Type B pancreatic cell (in vitro differentiated cells): ENCODE measurements around the gene DOCK2. TPM values are rescaled to one million over a fixed set of nuclear protein-coding genes. Genes with fewer than 3 reads are reported as not detected.

ENCODE experiments used
- DNase-seq: peaks from one replicate; pipeline ENCODE4 v3.0.0; 2021; ENCODE audit warnings: mixed read lengths; ENCODE audit not compliant: unreplicated experiment; ENCODE audit errors: extremely low spot score
- H3K27ac Mint-ChIP-seq: 2 replicates; pipeline ENCODE4 v1.8.0; 2021; ENCODE audit warnings: mild to moderate bottlenecking, mixed read lengths
- H3K27me3 Mint-ChIP-seq: 2 replicates; pipeline ENCODE4 v1.8.0; 2021; ENCODE audit warnings: mixed read lengths
- H3K36me3 Mint-ChIP-seq: 2 replicates; pipeline ENCODE4 v1.8.0; 2021; ENCODE audit warnings: mixed read lengths
- H3K4me1 Mint-ChIP-seq: one replicate; pipeline ENCODE4 v1.8.0; 2021; ENCODE audit warnings: mixed read lengths; ENCODE audit not compliant: unreplicated experiment
- H3K4me3 Mint-ChIP-seq: 2 replicates; pipeline ENCODE4 v1.8.0; 2021; ENCODE audit warnings: mild to moderate bottlenecking, mixed read lengths
- H3K9me3 Mint-ChIP-seq: 2 replicates; pipeline ENCODE4 v1.8.0; 2021; ENCODE audit warnings: mixed read lengths
- CTCF ChIP-seq: fragments of 200-600 bp; sonication (generic); conservative IDR thresholded peaks from 2 replicates; pipeline ENCODE4 v1.5.0; 2021; ENCODE audit warnings: antibody characterized with exemption, mild to moderate bottlenecking
- long read RNA-seq: library from polyadenylated mRNA; unstranded; transcript quantifications from one replicate; pipeline ENCODE4 v2.0.0, GENCODE V29; 2020
- total RNA-seq: library from RNA; stranded (reverse); gene quantifications from 2 replicates; pipeline ENCODE4 v1.2.1, GENCODE V29; 2021; ENCODE audit warnings: low replicate concordance

The DOCK2 gene
- 0.21 and 0.82 TPM in 2 replicates for total RNA-seq
- long read RNA-seq, result 0 reads

GRCh38 chr5:169637085-169637548 lies at the start of gene DOCK2:
Gene DOCK2 (plus strand): TSS chr5:169637275. CDS start chr5:169637327, 52 bp downstream.
- no peaks in the 10 kb centered on the region for H3K36me3 Mint-ChIP-seq
- no peaks in the 10 kb centered on the region for H3K4me1 Mint-ChIP-seq
- H3K27ac Mint-ChIP-seq, result no peak within 1 kb of the TSS
- H3K4me3 Mint-ChIP-seq, result no peak within 1 kb of the TSS
- DNase-seq, result no peak
- H3K9me3 Mint-ChIP-seq, result peaks cover 10% of the 10 kb centered on the region
- TF ChIP-seq CTCF, result no peak
- peaks cover 67% of the 10 kb centered on the region for H3K27me3 Mint-ChIP-seq

- Mint-ChIP-seq H3K27me3 (no peaks in the 10 kb centered on the region), H3K4me1 (peaks cover 12% of the 10 kb centered on the region), H3K4me3 (no peak overlapping the region), H3K9me3 (no peaks in the 10 kb centered on the region), H3K36me3 (peaks cover 40% of the 10 kb centered on the region), H3K27ac (no peak overlapping the region)
- DNase-seq, result no peak
- no peak for TF ChIP-seq CTCF
Observed at GRCh38 chr5:169590602-169591001, 46.5 kb upstream of the DOCK2 start.

GRCh38 chr5:169591636-169592035 lies 45.4 kb upstream of the DOCK2 start:
- H3K36me3 Mint-ChIP-seq, result peaks cover 35% of the 10 kb centered on the region

GRCh38 chr5:169592937-169593650 lies 44.0 kb upstream of the DOCK2 start:
- TF ChIP-seq CTCF, result no peak
- H3K4me1 Mint-ChIP-seq, result no peaks in the 10 kb centered on the region
- no peak for DNase-seq
- no peak overlapping the region for H3K4me3 Mint-ChIP-seq
- H3K27me3 Mint-ChIP-seq, result no peaks in the 10 kb centered on the region
- peaks cover 33% of the 10 kb centered on the region for H3K36me3 Mint-ChIP-seq
- H3K9me3 Mint-ChIP-seq, result no peaks in the 10 kb centered on the region
- peak overlapping the region; percentile 34 for H3K27ac Mint-ChIP-seq

More at GRCh38 chr5:169591636-169592035, 45.4 kb upstream of the DOCK2 start:
- no peak for DNase-seq
- no peaks in the 10 kb centered on the region for H3K9me3 Mint-ChIP-seq
- no peak overlapping the region for H3K4me3 Mint-ChIP-seq
- H3K27ac Mint-ChIP-seq, result no peak overlapping the region
- no peak for TF ChIP-seq CTCF
- H3K27me3 Mint-ChIP-seq, result no peaks in the 10 kb centered on the region
- H3K4me1 Mint-ChIP-seq, result peaks cover 2% of the 10 kb centered on the region

GRCh38 chr5:169595172-169595820 lies 41.8 kb upstream of the DOCK2 start:
- no peak for DNase-seq
- no peak overlapping the region for H3K27ac Mint-ChIP-seq
- H3K36me3 Mint-ChIP-seq, result peaks cover 24% of the 10 kb centered on the region
- TF ChIP-seq CTCF, result no peak
- no peaks in the 10 kb centered on the region for H3K27me3 Mint-ChIP-seq
- H3K4me1 Mint-ChIP-seq, result no peaks in the 10 kb centered on the region
- H3K4me3 Mint-ChIP-seq, result no peak overlapping the region
- H3K9me3 Mint-ChIP-seq, result no peaks in the 10 kb centered on the region
